Heart left ventricle (tissue), 16 donors: ENCODE measurements around the gene ALG6. TPM values are rescaled to one million over a fixed set of nuclear protein-coding genes. Genes with fewer than 3 reads are reported as not detected.
"Not testable (repeated sequence)": the region's sequence is repeated elsewhere in the genome, so short reads cannot be mapped to it uniquely, and the experiment has no call there.

Source experiments
- ATAC-seq, 4 donors: fragments of 200-7000 bp; cut with Tn5 transposase; one replicate each; pipeline ENCODE4 v1.9.1; 2020 to 2022; ENCODE audit warnings: moderate library complexity in 4 of 4, mild to moderate bottlenecking in 3 of 4, moderate number of reproducible peaks in 1 of 4
- DNase-seq, 5 donors: peaks; one replicate each; pipeline ENCODE4 v3.0.0-alpha.2; 2020
- H3K27ac ChIP-seq, 12 donors: fragments of 200-600 bp; sonication (generic) in 4 of 12; one replicate each; pipeline versions ENCODE4 v1.5.0 to v1.8.0; 2016 to 2022; ENCODE audit warnings: mild to moderate bottlenecking in 2 of 12
- H3K27me3 ChIP-seq, 9 donors: fragments of 200-600 bp; sonication (generic) in 2 of 9; one replicate each; pipeline versions ENCODE4 v1.5.1 to v1.8.0; 2016 to 2022; ENCODE audit warnings: mild to moderate bottlenecking in 3 of 9
- H3K36me3 ChIP-seq, 9 donors: fragments of 200-600 bp; sonication (generic) in 2 of 9; one replicate each; pipeline versions ENCODE4 v1.5.0 to v1.8.0; 2018 to 2022; ENCODE audit warnings: mild to moderate bottlenecking in 2 of 9
- H3K4me1 ChIP-seq, 12 donors: fragments of 200-600 bp; sonication (generic) in 4 of 12; one replicate each; pipeline versions ENCODE4 v1.5.0 to v1.8.0; 2016 to 2022; ENCODE audit warnings: mild to moderate bottlenecking in 3 of 12
- H3K4me3 ChIP-seq, 12 donors: fragments of 200-600 bp; sonication (generic) in 4 of 12; one replicate each; pipeline versions ENCODE4 v1.5.0 to v1.8.0; 2017 to 2022; ENCODE audit warnings: mild to moderate bottlenecking in 9 of 12, moderate library complexity in 4 of 12
- H3K9me3 ChIP-seq, 12 donors: fragments of 200-600 bp; sonication (generic) in 4 of 12; one replicate each; pipeline versions ENCODE4 v1.5.0 to v1.8.0; 2016 to 2022; ENCODE audit warnings: mild to moderate bottlenecking in 1 of 12
- POLR2A ChIP-seq, 2 donors: fragments of 450-650 bp; IDR thresholded peaks; one replicate each; pipeline ENCODE4 v1.6.1; 2017; ENCODE audit warnings: antibody characterized with exemption in 2 of 2, mild to moderate bottlenecking in 2 of 2, moderate library complexity in 2 of 2
- WGBS, 4 donors: extraction: QIAGEN DNeasy Blood & Tissue Kit in 2 of 4; methylation state at CpG; one replicate each; pipeline versions ENCODE4 v1.1.5 to v1.1.7; 2013 to 2018; 5-methylcytosine and 5-hydroxymethylcytosine counted together
- intact Hi-C, 10 donors: fragments of 100-400 bp; cut with DNase I; formaldehyde crosslinking; loops; one replicate each; pipeline versions ENCODE4 v1.11.1 to v1.14.2; 2022
- polyA plus RNA-seq, 2 donors: library from polyadenylated mRNA; stranded (reverse); fragments of 200-250 nt; gene quantifications; one replicate each; pipeline ENCODE4 v1.2.3, GENCODE V29; 2013
- total RNA-seq, 9 donors: library from RNA; depleted of rRNA in 2 of 9; stranded (reverse); fragments of >200 nt in 2 of 9; fragmentation: NEBNext Ultra II Directional in 3 of 9; extraction: Animal tissue kit (Norgen Biotek cat#: 25700) in 3 of 9; gene quantifications; one replicate each; pipeline versions ENCODE4 v1.1.0 to v1.2.4, GENCODE V29; 2016 to 2023
- TF ChIP-seq, protein P1 (sequence below), 12 donors: fragments of 200-600 bp; sonication (generic) in 4 of 12; IDR thresholded peaks; one replicate each; pipeline versions ENCODE4 v1.5.0 to v1.8.0; 2018 to 2022; ENCODE audit warnings: antibody characterized with exemption in 12 of 12, mild to moderate bottlenecking in 5 of 12
- donor health status: ischemic (EF 13 %, LVEDD 7.1; RV severe dilation, severe dysfunction).
- donor health status: healthy with polysubstance abuse.
- donor health status: DM: no; HTN: yes; CAD: no.
- donor health status: DM: no; HTN: no; CAD: no.
- donor health status: ischemic (EF 25% LVEDD 6.9; RV normal size, moderate dysfunction).
- donor health status: ischemic (EF 25% LVEDD 5.7; RV mildly dilated, moderate dysfunction).
- donor health status: healthy.
- donor health status: DM: yes; HTN: yes; CAD: no.
- donor health status: ischemic (EF 35%, LVEDD 5.7; RV mildly dilated, moderate dysfunction).
- donor health status: nonischemic (EF 11% LVEDD 7.7; RV severe dilation, severe dysfunction).
- donor health status: DM: yes; HTN: yes; CAD: no.
- donor health status: PGD.
- donor health status: ischemic (EF 29% LVEDD 5.4; RV normal size, mild dysfunction).
- donor health status: nonischemic (EF 23%, LVEDD 6.1; RV moderate dilation, normal function).

Gene ALG6
- total and polyA plus RNA-seq, 11 donors = 3.0 to 7.6 (median 4.3) TPM

DNA sequence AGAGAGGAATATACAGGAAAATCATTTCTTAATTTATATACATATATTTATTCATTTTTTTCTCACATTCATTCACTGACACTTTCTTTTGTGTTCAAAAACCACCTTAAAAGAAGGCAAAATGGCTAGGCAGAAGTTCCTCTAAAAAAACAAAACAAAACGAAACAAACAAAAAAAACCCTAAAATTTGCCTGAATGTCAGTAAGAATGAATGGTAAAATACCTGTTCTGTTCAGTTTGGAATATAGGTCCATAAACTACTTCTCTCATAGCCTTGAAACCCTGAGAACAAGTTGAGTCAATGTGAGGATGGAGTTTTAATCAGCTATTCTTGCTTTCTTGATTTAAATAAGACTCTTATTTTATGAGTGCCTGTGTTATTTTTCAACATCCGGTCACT lies 14.7 kb upstream of the ALG6 start:
- no peak overlapping the region for H3K4me3 ChIP-seq
- intact Hi-C loops = no loop called here
- DNase-seq (no peak), ATAC-seq (no peak)
- TF ChIP-seq, protein P1, sequence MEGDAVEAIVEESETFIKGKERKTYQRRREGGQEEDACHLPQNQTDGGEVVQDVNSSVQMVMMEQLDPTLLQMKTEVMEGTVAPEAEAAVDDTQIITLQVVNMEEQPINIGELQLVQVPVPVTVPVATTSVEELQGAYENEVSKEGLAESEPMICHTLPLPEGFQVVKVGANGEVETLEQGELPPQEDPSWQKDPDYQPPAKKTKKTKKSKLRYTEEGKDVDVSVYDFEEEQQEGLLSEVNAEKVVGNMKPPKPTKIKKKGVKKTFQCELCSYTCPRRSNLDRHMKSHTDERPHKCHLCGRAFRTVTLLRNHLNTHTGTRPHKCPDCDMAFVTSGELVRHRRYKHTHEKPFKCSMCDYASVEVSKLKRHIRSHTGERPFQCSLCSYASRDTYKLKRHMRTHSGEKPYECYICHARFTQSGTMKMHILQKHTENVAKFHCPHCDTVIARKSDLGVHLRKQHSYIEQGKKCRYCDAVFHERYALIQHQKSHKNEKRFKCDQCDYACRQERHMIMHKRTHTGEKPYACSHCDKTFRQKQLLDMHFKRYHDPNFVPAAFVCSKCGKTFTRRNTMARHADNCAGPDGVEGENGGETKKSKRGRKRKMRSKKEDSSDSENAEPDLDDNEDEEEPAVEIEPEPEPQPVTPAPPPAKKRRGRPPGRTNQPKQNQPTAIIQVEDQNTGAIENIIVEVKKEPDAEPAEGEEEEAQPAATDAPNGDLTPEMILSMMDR (IDR thresholded peaks at IDR 0.05) = no peak
- no peak for TF ChIP-seq POLR2A (IDR thresholded peaks at IDR 0.05)
- H3K9me3 ChIP-seq = no peaks in the 10 kb centered on the region
- 59 to 82% (median 68%) methylated on average over 2 of the region's 2 CpGs for WGBS, 4 donors
- peaks cover 0 to 47% (median 9%) of the 10 kb centered on the region in 9 donors for H3K27me3 ChIP-seq
- H3K4me1 ChIP-seq = no peaks in the 10 kb centered on the region
- no peak overlapping the region for H3K27ac ChIP-seq
- no peaks in the 10 kb centered on the region for H3K36me3 ChIP-seq

DNA sequence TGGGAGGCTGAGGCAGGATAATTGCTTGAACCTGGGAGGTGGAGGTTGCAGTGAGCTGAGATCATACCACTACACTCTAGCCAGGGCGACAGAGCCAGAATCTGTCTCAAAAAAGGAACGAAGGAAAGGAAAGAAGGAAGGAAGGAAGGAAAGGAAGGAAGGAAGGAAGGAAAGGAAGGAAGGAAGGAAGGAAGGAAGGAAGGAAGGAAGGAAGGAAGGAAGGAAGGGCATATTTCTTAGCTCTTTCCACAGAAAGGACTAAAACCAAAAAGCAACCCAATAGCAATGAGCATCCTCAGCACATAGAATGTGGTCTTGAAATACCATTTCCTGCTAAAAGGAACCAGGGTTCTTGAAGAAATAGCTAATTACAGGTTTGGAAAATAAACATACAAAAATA lies 11.2 kb upstream of the ALG6 start:
- WGBS, 4 donors = 69 to 79% (median 73%) methylated on average over 2 of the region's 2 CpGs
- DNase-seq, H3K27ac ChIP-seq, H3K9me3 ChIP-seq, intact Hi-C loops, H3K36me3 ChIP-seq, H3K4me1 ChIP-seq, H3K4me3 ChIP-seq, ATAC-seq: not testable (repeated sequence)
- H3K27me3 ChIP-seq = peaks cover 0 to 45% (median 9%) of the 10 kb centered on the region in 9 donors

DNA sequence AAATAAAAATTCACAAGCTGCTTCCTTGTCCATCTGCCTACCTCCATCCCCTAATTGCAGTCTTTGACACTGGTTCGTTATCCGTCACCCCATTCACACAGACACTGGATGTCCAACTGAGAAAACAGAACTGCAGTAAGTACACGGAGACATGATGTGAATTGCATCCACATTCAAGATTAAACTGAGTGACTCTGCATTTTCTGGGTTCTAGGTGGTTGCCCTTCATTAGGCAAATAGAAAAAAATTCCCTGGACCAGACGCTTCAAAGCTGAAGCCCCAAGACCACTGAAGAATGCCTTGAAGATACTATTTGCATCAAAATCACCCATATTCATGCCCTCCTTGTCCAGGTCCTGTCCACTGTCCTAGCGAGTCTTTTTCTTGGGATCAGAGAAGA lies 7.9 kb upstream of the ALG6 start:
- peaks cover 0 to 16% (median 0%) of the 10 kb centered on the region in 9 donors for H3K27me3 ChIP-seq
- TF ChIP-seq, protein P1 (IDR thresholded peaks at IDR 0.05) = no peak
- DNase-seq (no peak), ATAC-seq (no peak)
- no peaks in the 10 kb centered on the region for H3K36me3 ChIP-seq
- H3K4me3 ChIP-seq = no peak overlapping the region
- H3K9me3 ChIP-seq = no peaks in the 10 kb centered on the region
- 80 to 88% (median 83%) methylated on average over 5 of the region's 5 CpGs for WGBS, 4 donors
- no peak overlapping the region for H3K27ac ChIP-seq
- intact Hi-C loops = no loop called here
- H3K4me1 ChIP-seq = no peaks in the 10 kb centered on the region

DNA sequence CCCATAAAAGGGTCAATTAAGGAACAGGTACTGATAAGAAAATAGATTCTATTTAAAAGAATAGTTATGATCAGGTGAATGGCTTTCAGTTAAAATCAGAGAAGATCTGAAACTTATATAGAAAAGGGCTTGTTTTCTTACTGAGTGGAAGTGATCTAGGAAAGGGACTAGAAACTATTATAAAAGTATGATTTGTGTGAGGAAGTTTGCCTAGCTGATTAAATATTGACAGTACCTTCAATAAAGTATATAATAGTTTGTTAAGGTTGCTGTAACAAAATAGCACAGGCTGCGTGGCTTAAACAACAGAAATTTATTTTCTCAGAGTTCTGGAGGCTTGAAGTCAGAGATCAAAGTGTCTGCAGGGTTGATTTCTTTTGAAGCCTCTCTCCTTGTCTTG lies 5.4 kb upstream of the ALG6 start:
- H3K4me3 ChIP-seq = no peak overlapping the region
- TF ChIP-seq POLR2A (IDR thresholded peaks at IDR 0.05) = no peak
- TF ChIP-seq, protein P1 (IDR thresholded peaks at IDR 0.05) = no peak
- no peak for DNase-seq
- ATAC-seq = no peak
- 87 to 97% (median 91%) methylated on average over 1 of the region's 1 CpG for WGBS, 4 donors
- peaks cover 0 to 5% (median 0%) of the 10 kb centered on the region in 9 donors for H3K27me3 ChIP-seq
- H3K36me3 ChIP-seq = no peaks in the 10 kb centered on the region
- no peak overlapping the region for H3K27ac ChIP-seq
- H3K4me1 ChIP-seq = peaks cover 0 to 8% (median under 1%) of the 10 kb centered on the region in 12 donors
- H3K9me3 ChIP-seq = no peaks in the 10 kb centered on the region
- intact Hi-C loops = loop anchor here in 2 of 10 donors (10.0 kb wide), 1 partner anchor 163 kb away; the partner anchor contains the start of genes EFCAB7 (in 2 of the 2) and ITGB3BP (in 2 of the 2)

DNA sequence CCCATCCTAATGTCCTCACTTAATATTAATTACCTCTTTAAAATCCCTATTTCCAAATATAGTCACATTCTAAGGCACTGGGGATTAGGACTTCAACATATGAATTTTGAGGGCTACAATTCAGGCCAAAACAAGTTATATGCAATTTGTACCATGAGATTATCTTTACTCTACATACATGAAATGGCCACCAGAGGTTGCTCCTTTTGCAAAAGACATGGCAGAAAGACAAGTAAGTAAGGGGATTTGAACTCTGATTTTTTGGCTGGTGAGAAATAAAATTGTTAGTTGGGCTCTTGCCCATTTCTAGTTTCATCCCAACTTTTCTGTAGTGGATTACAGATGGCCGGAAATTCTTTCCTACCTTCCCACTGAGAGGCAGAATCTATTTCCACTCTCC lies 4.8 kb upstream of the ALG6 start:
- Histone ChIP-seq H3K9me3 (no peaks in the 10 kb centered on the region), H3K27me3 (peaks cover 0 to 4% (median 0%) of the 10 kb centered on the region in 9 donors), H3K36me3 (no peaks in the 10 kb centered on the region), H3K4me1 (peaks cover 0 to 9% (median 2%) of the 10 kb centered on the region in 12 donors), H3K4me3 (no peak overlapping the region), H3K27ac (no peak overlapping the region)
- DNase-seq (no peak), ATAC-seq (no peak)
- 77 to 91% (median 87%) methylated on average over 1 of the region's 1 CpG for WGBS, 4 donors
- intact Hi-C loops = loop anchor here in 2 of 10 donors (10.0 kb wide), 1 partner anchor 162 kb away; the partner anchor contains the start of genes EFCAB7 (in 2 of the 2) and ITGB3BP (in 2 of the 2)
- no peak for TF ChIP-seq POLR2A (IDR thresholded peaks at IDR 0.05)
- TF ChIP-seq, protein P1 (IDR thresholded peaks at IDR 0.05) = no peak
